GM18505 (cell line): ENCODE results near the gene ITGA2B.

Experiments
- ATAC-seq: cut with Tn5 transposase; IDR thresholded peaks from one replicate; pipeline ENCODE4 v1.9.1; 2021; ENCODE audit not compliant: unreplicated experiment
- POLR2A ChIP-seq: IDR thresholded peaks from 4 replicates; pipeline ENCODE4 v1.6.1; 2011; ENCODE audit warnings: borderline replicate concordance; ENCODE audit not compliant: insufficient read depth, insufficient read length; ENCODE audit errors: extremely low read depth

The ITGA2B gene

GRCh38 chr17:44389281-44389680, at the start of gene ITGA2B:
TSS of gene ITGA2B (minus strand) at chr17:44389649. CDS start at chr17:44389473, 176 bp downstream.
- ATAC-seq, result no peak
- TF ChIP-seq POLR2A, result no peak

- ATAC-seq, result no peak
- no peak for TF ChIP-seq POLR2A
These were observed 49.7 kb upstream of the ITGA2B start for GRCh38 chr17:44439168-44439567.

GRCh38 chr17:44438636-44439035, 49.2 kb upstream of the ITGA2B start:
- no peak for ATAC-seq
- no peak for TF ChIP-seq POLR2A

GRCh38 chr17:44436336-44436735, 46.9 kb upstream of the ITGA2B start:
- no peak for ATAC-seq
- no peak for TF ChIP-seq POLR2A

GRCh38 chr17:44432254-44433157, 43.1 kb upstream of the ITGA2B start:
- no peak for ATAC-seq
- TF ChIP-seq POLR2A, result no peak

GRCh38 chr17:44424828-44425461, 35.5 kb upstream of the ITGA2B start:
- ATAC-seq, result no peak
- no peak for TF ChIP-seq POLR2A

GRCh38 chr17:44417553-44417952, 28.1 kb upstream of the ITGA2B start:
- ATAC-seq, result no peak
- TF ChIP-seq POLR2A, result no peak

- ATAC-seq, result no peak
- TF ChIP-seq POLR2A, result no peak
These were observed 27.3 kb upstream of the ITGA2B start for GRCh38 chr17:44416558-44417289.

GRCh38 chr17:44414394-44415155, 25.1 kb upstream of the ITGA2B start:
- no peak for TF ChIP-seq POLR2A
- no peak for ATAC-seq

- no peak for TF ChIP-seq POLR2A
- no peak for ATAC-seq
These were observed 20.0 kb upstream of the ITGA2B start for GRCh38 chr17:44409309-44410028.

GRCh38 chr17:44408786-44409185, 19.3 kb upstream of the ITGA2B start:
- peak; percentile 50 for ATAC-seq
- no peak for TF ChIP-seq POLR2A

- TF ChIP-seq POLR2A, result no peak
- no peak for ATAC-seq
These were observed 13.2 kb upstream of the ITGA2B start for GRCh38 chr17:44402564-44403172.
